SU-DHL-6 (cell line): ENCODE results near the gene DOCK1.

Experiments used
- CTCF ChIP-seq: fragments of 200-600 bp; sonication (generic); IDR thresholded peaks from one replicate; pipeline ENCODE4 v1.5.1; 2017; ENCODE audit warnings: antibody characterized with exemption, mild to moderate bottlenecking, low read length, moderate library complexity; ENCODE audit not compliant: insufficient read depth, poor library complexity, severe bottlenecking
- EZH2phosphoT487 ChIP-seq: fragments of 200-600 bp; sonication (generic), shearing (Covaris generic); conservative IDR thresholded peaks from 2 replicates; pipeline ENCODE4 v1.6.1; 2018; ENCODE audit warnings: mild to moderate bottlenecking, antibody characterized with exemption, low read length, moderate library complexity, mixed read lengths

GRCh38 chr10:127198721-127199120 is 293.5 kb downstream of the DOCK1 start:
- TF ChIP-seq CTCF (no peak), EZH2phosphoT487 (no peak)
